AG08395 (cell line): ENCODE results near the gene GLI3.

Experiments used
- DNase-seq: peaks from one replicate; pipeline ENCODE4 v3.0.0; 2012; ENCODE audit warnings: mixed read lengths, low spot score

Gene GLI3

DNA sequence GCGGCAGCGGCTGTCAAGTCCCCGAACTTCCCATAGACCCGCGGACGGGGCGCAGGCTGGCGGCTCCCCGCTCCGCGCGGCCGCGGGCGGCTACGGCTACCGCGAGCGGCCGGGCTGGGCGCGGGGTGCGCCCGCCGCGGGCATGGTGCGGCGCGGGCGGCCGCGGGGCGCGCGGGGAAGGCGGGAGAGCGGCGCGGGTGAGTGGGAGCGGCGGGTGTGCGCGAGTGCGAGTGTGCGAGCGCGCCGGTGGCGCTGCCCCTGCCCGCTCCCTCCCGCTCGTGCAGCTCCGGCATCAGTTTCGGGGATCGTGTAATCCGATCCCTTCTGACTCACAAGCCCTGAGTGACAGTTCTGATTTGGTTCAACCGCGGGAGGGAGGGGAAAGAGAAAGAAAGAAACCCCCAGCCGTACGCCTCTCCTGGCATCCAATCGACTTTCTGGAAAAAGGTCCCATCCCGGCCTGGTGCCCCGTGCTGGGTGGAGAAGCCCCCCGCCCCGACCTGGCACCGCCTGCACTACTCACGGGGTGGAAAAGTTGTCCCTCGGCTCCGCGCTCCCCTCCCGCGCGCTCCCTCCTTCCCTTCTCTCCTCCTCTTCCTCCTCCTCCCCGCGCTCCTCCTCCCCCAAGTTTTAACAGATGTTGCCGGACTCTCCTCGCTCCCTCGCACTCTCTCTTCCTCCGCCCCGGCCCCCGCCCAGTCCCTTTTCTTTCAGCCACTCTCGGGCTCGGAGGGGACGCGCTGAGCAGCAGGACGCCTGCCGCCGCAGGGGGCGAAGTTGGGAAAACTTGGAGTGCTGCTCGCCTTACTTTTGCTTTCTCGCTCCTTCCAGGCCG lies at the start of gene GLI3:
TSS of gene GLI3 (minus strand) at position 234 of the 835 bp plus-strand sequence. CDS start 13,956 bp downstream, outside the sequence.
- peak; percentile 91 for DNase-seq

DNA sequence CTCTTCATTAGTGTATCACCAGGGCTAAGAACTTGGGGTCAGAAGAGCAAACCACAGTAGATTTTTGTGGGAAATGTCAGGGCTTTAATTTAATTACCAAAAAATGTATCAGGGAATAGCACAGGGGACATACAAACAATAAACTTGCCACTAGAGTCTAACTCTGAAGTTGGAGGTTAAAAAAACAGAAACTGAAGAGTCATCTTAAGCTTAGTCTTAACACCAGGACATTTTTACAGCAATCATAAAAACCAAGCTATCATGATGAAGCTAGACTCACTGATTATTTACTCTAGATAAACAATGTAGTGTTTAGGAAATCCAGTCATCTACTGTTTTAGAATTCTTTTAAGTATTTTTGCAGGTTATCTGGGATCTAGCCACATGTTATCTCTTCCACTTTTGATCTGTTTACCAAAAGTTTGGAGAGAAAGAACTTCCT lies 48.4 kb upstream of the GLI3 start:
- no peak for DNase-seq

DNA sequence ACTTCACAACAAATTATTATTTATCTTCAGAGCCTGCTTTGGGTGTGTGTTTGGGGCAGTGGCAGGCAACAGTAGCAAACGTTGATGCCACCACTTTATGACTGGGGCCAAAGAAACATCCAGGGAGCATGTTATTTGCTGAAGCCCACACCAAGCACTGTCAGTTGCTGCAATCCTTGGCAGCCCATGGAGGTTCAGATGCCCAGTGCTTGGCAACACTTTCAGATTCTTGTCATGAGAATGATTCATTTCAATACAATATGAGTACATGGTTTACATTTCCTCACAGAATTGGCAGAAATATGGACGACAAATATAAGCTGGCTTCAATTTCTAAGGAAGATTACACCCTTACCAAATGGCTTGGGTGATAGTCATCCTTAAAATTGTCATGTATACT lies 46.5 kb upstream of the GLI3 start:
- no peak for DNase-seq

DNA sequence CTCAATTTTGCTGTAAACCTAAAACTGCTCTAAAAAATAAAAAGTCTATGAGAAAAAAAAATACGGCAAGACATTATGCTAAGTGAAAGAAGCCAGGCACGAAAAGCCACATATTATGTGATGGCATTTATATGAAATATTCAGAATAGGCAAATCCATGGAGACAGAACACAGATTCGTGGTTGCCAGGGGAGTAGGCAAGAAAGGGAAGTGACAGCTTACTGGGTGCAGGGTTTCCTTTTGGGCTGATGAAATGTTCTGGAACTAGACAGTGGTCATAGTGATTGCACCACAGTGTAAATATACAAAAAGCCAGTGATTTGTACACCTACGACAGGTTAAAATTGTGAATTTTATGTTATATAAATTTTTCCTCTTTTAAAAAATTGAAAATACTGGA lies 41.3 kb upstream of the GLI3 start:
- no peak for DNase-seq

DNA sequence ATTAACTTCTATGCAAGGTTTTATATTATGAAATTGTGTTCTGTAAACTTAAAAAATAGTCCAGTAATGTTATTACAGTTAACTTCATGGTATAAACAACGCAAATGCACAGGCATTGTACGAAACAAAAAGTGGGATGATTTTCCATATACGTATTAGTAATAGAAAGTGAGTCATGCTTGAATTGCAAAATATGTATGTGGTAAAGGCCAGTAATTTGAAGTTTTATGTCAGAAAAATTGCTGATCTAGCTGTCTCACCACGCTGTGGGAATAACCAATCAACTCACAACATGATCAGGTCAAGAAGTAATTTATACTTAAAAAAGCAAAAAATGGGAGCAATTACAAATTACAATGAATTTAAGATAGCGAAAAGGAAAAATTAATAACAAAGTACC lies 37.0 kb upstream of the GLI3 start:
- DNase-seq = no peak

DNA sequence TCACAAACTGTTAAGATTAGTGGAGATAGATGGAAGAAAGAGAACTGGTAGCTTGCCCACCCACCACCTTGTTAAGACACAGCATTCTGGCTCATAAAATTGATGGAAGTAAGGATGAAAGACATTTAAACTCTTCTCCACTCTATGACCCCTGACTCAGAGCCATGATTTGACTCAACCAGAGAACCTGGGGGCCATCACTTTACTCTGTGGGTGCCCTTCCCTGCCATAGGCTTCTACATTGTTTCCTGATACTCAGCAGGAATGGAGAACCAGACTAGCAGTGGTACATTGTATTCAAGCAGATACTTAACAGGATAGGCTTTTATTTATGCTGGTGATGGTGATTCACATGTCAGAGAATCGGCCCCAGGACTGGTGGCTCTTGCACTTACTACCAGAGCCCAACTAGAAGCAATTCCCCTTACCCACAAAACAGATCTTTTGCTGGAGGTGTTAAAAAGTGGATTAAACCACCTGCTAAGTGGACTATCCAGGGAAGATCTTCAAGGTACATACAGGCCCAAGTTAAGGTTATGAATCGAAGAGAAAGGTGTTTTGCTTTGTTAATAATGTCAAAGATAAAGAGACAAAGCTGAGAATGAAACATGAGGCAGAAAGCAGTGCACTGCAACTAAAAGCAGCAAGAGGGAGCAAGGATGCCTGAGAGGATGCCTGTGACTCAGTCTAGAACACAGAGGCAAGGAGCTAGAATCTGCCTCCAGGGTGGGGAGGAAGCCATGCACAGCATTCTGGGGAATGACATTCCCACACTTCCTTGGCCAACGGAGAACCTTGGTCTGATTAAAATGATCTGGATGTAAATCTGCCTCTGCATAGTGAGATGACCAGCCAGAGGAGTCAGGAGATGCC lies 36.0 kb upstream of the GLI3 start:
- DNase-seq = peak; percentile 54

DNA sequence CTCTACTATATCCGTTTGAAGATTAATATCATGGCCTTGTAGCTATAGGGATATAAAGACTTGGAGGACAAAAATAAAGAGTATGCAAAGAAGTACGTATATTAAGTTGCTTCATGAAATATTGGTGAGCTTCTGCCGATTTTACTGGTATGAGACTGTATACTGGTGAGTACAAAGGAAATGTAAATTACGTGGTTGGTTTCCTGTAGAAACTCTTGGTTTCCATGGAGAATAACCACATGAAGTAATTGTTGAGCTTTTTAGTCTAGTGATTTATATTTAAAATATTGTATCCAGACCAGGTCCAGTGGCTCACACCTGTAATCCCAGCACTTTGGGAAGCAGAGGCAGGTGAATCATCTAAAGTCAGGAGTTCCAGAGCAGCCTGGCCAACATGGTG lies 32.2 kb upstream of the GLI3 start:
- DNase-seq = no peak

DNA sequence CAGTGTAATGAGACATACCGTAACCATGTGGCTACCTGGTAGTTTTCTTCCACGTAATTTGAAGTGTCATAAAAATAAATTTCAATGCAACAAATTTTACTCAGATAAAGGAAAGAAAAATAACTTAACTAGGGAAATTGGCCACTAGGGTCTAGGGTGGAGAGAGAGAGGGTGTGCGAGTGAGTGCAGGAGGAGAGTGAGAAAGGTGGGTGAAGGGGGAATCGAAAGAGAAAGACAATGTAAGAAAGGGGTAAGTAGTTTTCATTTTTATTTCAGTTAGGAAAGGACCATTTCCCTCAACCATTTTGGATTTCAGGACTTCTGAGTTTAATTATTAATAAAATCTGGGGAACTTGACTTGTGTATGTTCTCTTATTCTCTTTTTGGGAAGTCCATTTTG lies 27.7 kb upstream of the GLI3 start:
- no peak for DNase-seq

DNA sequence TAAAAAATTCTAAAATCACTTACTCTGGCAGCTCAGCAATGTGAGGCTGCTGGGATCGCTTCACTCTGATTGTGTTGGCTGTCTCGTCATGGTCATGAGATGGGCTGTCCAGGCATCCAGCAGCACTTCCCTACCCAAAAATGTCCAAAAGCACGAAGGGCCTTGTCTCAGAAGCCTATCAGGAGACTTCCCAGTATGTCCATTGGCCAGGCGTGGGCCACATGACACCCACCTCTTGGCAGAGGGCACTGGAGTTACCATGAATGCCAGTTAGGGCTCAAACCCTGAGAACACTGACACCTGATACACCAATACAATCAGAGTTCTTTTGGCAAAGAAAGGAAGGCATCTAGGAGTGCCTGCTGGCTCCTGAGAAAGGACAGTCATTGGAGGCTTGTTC lies 27.0 kb upstream of the GLI3 start:
- no peak for DNase-seq

DNA sequence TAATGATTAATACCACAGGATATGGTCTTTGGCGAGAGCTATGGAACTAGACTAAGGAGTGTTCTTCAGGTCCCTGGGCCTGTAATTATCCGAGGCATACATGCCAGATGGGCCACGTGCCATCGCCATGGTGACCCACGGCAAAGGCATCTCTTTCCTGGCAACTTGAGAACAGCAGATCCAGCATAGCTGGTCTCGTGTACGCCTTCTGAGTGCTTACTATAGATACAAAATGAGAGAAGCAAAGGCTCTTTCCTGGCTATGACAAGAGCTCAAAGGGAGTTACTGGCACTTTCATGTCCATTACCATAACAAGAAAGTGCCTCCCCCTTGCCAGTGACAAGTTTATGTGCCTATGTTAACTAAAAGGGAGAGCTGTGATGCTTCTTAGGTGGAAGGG lies 26.0 kb upstream of the GLI3 start:
- peak; percentile 24 for DNase-seq

DNA sequence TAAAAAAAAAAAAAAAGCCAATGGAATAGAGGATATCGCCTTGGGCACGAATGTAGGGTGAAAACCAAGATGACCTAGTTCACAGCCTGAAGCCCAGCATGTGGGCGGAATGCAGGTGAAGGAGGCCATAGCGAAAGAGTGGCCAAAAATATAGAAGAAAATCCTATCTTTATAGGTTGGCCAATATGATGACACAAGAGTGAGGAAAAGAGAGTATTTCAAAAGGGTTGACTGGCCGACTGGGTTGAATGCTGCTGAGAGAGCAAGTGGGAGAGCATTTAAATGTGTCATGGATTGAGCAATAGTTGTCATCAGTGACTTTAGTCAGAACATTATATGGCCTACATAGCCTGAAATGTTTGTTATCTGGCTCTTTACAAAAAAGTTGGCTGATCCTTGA lies 17.2 kb upstream of the GLI3 start:
- peak; percentile 65 for DNase-seq

DNA sequence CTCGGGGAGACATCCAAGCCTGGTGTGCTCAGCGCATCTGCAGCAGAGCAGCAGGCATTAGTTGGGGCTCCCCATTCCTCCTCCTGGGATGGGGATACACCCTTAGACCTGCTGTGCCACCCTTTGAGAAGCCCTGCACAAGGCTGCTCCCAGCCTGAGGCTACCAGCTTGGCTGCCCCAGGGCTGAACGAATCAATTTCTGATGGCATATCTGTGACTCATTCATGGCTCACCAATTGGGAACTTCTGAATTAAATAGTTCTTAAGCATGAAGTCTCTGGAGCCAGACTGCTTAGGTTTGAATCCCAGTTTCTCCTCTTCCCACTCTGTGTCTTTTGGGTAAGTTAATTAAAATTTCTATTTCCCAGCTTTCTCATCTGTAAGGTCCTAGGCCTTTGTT lies 16.3 kb upstream of the GLI3 start:
- no peak for DNase-seq

DNA sequence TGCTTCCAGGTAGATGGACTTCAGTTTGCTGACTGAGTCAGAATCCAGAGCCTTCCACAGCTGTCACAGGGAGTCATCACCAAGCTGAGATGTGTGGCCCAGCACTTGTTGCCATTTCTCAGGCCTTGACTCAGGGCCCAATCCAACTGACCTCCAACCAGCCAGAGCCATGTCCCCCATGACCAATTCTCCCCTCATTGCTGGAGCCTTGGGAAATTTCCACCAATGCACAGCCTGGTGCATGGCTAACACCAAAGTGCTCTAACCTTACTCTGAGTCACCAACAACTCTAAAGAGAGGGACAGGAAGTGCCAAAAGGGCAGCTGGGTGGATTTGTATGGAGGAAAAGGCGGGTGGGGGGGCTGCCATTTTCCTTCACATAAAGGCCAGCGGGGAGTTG lies 13.4 kb upstream of the GLI3 start:
- DNase-seq = no peak

DNA sequence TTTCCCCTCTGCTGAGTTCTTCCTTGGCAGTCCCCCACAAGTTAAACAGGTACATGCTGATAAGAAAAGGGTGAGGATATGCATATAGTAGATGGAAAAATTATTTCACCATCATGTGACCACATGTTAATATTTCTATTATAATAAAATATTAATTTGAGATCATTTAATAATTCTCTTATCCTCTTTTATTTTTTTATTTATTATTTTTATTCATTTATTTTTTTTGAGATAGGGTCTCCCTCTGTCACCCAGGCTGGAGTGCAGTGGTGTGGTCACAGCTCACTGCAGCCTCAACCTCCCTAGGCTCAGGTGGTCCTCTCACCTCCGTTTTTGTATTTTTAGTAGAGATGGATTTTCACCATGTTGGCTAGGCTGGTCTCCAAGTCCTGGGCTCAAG lies 11.6 kb upstream of the GLI3 start:
- no peak for DNase-seq

DNA sequence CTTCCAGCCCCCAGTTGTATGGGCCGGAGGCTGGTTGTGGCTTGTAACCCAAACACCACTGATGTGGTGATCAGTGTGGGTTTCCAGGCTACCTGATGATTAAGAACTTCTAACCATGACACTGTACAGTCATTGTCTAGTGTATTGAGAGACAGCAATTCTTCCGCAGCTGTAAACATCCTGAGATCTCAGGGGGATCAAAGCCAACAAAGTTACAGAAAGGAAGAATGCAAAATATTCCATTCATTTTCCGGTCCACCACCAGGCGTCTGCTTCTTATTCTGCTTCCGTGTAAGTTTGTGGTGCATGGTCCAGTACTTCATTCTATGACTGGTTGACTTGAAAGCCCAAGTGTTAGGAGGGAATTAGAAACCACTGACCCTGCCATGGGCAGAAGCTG lies 10.3 kb upstream of the GLI3 start:
- DNase-seq = peak; percentile 77

DNA sequence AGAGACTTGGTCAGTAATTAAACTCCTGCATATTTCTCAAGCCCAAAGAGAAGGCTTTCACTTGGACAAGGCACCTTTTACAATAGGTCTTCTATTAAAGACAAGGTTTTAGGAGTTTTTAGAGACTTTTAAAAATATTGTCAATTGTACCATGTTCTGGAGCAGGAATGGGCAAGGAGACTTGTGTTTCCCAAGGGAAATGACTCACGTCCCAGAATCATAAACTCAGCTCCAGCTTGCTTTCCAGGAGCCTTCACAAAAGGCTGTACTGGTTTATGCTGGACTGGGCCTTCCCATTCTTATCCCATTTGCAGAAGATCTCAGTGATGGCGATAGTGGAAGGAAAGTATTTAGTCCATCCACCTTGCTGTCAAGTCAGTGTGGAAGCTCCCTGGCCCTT lies 7.8 kb upstream of the GLI3 start:
- peak; percentile 68 for DNase-seq

DNA sequence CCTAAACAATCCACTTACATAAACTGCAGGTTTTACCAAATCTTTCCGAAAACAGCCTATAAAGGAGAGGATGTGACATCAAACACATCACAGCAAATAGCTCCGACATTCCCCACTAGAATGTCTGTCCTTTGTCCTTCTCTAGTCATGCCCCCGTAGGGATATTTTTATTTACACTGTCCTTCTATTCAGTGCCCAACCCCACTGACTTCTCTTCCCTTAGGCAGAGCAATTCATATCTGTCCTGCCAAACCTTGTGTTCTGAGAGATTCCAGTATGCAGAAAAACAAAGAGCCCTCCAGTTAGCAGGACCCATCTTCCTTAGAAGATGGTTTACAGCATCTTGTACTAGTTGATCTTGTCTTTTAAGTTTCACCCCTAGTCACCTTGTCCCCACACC lies 5.4 kb upstream of the GLI3 start:
- no peak for DNase-seq

DNA sequence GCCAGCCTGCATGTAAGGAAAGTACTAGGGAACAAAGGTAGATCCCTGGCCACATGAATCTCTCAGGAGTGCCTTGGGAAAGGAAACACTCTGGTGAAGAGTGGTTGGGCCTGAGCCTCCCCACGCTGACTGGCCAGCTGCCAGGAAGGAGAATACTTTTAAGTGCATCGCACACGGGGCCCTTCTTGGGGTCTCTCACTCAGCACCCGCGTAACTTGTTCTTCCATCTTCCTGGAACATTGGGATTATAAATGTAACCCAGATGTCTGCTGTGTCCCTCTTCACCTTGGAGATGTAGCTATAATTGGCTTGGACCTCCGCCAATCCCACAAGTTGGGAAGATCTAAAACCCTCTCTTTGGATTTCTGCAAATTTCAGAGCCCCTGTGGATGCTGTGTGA lies 4.4 kb upstream of the GLI3 start:
- DNase-seq = no peak

DNA sequence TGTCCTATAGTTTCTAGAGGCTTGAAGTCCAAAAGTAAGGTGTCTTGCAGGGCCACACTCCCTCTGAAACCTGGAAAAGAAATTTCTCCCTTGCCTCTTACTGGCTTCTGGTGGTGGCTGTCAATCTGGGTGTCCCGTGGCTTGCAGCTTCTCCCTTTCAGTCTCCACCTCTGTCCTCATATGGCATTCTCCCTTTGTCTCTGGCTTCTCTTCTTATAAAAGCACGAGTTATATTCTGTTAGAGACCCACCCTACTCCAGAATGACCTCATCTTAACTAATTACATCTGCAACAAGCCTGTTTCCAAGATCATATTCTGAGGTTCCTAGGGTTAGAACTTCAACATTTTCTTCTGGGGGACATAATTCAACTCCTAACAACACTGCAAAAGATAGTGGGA lies 3.4 kb upstream of the GLI3 start:
- DNase-seq = no peak

DNA sequence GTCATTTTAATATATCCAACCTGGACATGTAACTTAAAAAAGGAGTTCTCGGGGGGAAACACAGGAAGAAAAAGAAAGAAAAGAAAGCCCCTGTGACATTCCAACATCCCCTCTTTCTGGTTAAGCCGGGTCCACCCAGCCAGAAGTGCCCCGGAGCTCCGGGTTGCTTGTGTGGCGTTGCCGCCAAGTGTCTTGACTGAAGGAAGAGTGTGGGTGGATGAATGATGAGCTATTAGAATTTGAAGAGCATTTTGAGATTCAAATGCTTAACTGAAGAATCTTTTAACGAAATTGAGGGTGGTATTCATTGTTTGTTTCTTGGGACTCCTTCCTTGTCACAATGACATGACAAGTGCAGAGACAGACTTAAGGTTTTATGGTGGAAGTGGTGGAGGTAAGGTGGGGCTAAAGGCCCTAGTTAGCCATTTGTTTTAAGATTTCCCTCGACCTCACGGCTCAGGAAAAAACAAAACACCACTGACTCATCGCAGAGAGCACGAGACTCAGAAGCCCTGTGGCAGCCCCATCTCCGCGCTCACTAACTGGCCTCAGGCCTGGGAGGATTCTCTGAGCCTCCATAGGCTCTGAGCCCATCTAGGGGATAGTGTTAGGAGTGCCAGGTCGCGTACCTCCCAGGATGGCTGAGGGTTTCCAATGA lies 1.8 kb upstream of the GLI3 start:
- DNase-seq = peak; percentile 75

DNA sequence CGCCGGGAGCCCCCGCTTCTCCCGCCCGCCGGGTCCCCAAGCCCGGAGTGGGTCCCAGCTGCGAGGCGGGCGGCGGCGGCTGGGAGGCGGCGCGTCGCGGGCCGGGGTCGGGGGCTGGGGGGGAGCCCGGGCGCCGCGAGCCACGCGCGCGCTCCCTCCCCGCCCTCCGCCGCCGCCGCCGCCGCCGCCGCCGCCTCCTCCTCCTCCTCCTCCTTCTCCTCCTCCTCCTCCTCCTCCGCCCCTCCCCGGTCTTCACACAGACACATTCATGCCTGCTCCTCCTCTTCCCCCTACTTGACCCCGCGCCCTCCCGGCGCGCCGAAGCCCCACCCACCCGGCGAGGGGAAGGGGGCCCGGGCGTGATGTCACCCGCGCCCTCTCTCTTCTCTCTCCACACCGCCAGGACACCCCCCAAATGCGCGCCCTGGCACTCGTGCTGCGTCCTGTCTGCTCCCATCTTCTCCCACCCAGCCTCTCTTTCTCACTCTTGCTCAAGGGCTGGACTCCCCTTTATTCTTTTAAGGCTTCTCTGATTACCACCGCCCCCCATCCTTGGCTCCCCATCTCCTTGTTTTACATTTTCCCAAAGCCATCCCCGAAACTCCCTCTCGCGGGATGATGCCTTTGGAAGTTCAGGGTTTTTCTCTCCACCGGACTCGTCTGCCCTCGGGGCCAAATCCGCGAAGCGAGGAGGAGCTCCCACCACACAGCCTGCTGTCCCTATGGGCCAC lies 967 bp upstream of the GLI3 start:
- peak; percentile 55 for DNase-seq
